MCF 10A (cell line): ENCODE measurements around the gene PITPNB. TPM values are rescaled to one million over a fixed set of nuclear protein-coding genes. Genes with fewer than 3 reads are reported as not detected.

Experiments
- BruUV-seq: library from RNA; stranded (reverse); fragments of 400-500 nt; replicated peaks from 2 replicates; lab custom pipeline; 2021; lab: Mats Ljungman, UMichigan
- CTCF ChIA-PET: fragments of 300-600 bp; sonication (Branson Sonifier 250); formaldehyde crosslinking; extraction: SDS; loops from one replicate; lab custom pipeline; 2021; ENCODE audit warnings: antibody characterized with exemption, inconsistent platforms; lab: Yijun Ruan, JAX
- POLR2A ChIA-PET: fragments of 300-600, 350-650 bp; sonication (Branson Sonifier 250); formaldehyde crosslinking; extraction: SDS; loops from one replicate; lab custom pipeline; 2020; ENCODE audit warnings: antibody characterized with exemption, inconsistent platforms; lab: Yijun Ruan, JAX
- DNase-seq: peaks from one replicate; pipeline ENCODE4 v3.0.0-alpha.2; 2018; ENCODE audit not compliant: unreplicated experiment
- H3K27ac Mint-ChIP-seq: one replicate; pipeline ENCODE4 v1.8.0; 2022; ENCODE audit warnings: mild to moderate bottlenecking, low read depth, mixed read lengths; ENCODE audit not compliant: unreplicated experiment
- H3K27me3 Mint-ChIP-seq: one replicate; pipeline ENCODE4 v1.8.0; 2022; ENCODE audit warnings: mixed read lengths; ENCODE audit not compliant: insufficient read depth, unreplicated experiment
- H3K36me3 Mint-ChIP-seq: one replicate; pipeline ENCODE4 v1.8.0; 2022; ENCODE audit warnings: mild to moderate bottlenecking, moderate library complexity, mixed read lengths; ENCODE audit not compliant: insufficient read depth, unreplicated experiment
- H3K4me1 Mint-ChIP-seq: one replicate; pipeline ENCODE4 v1.8.0; 2022; ENCODE audit warnings: mixed read lengths; ENCODE audit not compliant: insufficient read depth, unreplicated experiment
- H3K4me3 Mint-ChIP-seq: one replicate; pipeline ENCODE4 v1.8.0; 2022; ENCODE audit warnings: mild to moderate bottlenecking, moderate library complexity, mixed read lengths; ENCODE audit not compliant: unreplicated experiment
- H3K9me3 Mint-ChIP-seq: one replicate; pipeline ENCODE4 v1.8.0; 2022; ENCODE audit warnings: mixed read lengths; ENCODE audit not compliant: unreplicated experiment
- intact Hi-C: fragments of 100-400 bp; cut with micrococcal nuclease; formaldehyde crosslinking; loops from 2 replicates; pipeline ENCODE4 v1.14.1; 2022
- total RNA-seq: library from RNA; stranded (reverse); gene quantifications from 2 replicates; pipeline ENCODE4 v1.2.3, GENCODE V29; 2022
- TF ChIP-seq, protein P1 (sequence below): fragments of 200-600 bp; IDR thresholded peaks from one replicate; pipeline ENCODE4 v1.8.0; 2022; ENCODE audit warnings: antibody characterized with exemption, mild to moderate bottlenecking; ENCODE audit not compliant: unreplicated experiment

PITPNB gene
- total RNA-seq, 1 experiment from 2014 or later, result 124 TPM

DNA sequence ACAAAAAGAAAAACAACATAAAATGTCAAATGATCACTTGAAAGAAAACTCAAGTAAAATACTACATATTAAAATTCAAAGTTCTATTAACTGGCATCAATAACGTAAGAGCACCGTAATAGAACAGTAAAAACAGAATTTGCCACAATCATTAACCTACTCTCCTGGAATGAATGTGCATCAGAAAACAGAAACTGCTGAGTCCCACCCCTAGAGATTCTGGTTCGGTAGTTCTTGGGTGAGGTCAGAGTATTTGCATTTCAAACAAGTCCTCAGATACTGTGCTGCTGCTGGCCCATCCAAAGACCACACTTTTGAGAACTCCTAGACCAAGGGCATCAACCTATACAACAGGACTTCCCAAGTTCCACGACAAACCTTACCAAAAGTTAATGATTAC, 23.5 kb downstream of the PITPNB start:
- Mint-ChIP-seq H3K27me3 (no peaks in the 10 kb centered on the region), H3K4me1 (no peaks in the 10 kb centered on the region), H3K4me3 (no peak overlapping the region), H3K27ac (no peak overlapping the region), H3K9me3 (no peaks in the 10 kb centered on the region), H3K36me3 (peaks cover 89% of the 10 kb centered on the region)
- ChIA-PET CTCF (interaction anchor here (7.3 kb wide), 1 partner anchor 8 kb away, joined by 53 read pairs; no protein-coding TSS in a partner anchor), POLR2A (interaction anchor here (0.9 to 1.4 kb wide), 2 partner anchors 15 to 35 kb away, joined by 3 to 5 read pairs; no protein-coding TSS in a partner anchor)
- no TSS peak for BruUV-seq
- DNase-seq, result no peak
- intact Hi-C loops, result no loop called here
- TF ChIP-seq, protein P1, sequence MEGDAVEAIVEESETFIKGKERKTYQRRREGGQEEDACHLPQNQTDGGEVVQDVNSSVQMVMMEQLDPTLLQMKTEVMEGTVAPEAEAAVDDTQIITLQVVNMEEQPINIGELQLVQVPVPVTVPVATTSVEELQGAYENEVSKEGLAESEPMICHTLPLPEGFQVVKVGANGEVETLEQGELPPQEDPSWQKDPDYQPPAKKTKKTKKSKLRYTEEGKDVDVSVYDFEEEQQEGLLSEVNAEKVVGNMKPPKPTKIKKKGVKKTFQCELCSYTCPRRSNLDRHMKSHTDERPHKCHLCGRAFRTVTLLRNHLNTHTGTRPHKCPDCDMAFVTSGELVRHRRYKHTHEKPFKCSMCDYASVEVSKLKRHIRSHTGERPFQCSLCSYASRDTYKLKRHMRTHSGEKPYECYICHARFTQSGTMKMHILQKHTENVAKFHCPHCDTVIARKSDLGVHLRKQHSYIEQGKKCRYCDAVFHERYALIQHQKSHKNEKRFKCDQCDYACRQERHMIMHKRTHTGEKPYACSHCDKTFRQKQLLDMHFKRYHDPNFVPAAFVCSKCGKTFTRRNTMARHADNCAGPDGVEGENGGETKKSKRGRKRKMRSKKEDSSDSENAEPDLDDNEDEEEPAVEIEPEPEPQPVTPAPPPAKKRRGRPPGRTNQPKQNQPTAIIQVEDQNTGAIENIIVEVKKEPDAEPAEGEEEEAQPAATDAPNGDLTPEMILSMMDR, result no peak

DNA sequence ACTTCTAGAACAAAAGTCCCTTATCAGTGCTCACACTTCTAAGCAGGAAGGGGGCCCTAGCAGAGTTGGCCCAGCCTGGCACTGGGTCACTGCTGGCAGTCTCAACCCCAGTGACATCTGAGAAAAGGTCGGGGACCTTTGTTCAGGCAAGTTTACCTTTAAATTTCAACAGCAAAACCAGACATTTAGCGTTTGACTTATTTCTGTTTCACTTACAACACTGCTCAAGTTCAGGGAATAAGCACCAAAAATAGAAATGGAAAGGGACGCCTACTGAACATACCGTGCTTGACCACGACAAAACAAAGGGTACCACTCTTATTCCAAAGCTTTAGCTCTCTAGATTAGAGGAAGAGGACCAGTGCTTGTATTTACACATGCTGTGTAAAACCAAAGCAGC, 26.2 kb downstream of the PITPNB start:
- DNase-seq, result no peak
- H3K27ac Mint-ChIP-seq, result no peak overlapping the region
- H3K4me3 Mint-ChIP-seq, result no peak overlapping the region
- no TSS peak for BruUV-seq
- H3K4me1 Mint-ChIP-seq, result peaks cover 5% of the 10 kb centered on the region
- POLR2A ChIA-PET, result interaction anchor here (0.6 to 1.5 kb wide), 2 partner anchors 14 to 26 kb away, joined by 3 to 4 read pairs; partner anchors contain the start of gene PITPNB
- H3K9me3 Mint-ChIP-seq, result no peaks in the 10 kb centered on the region
- TF ChIP-seq, protein P1, result no peak
- no peaks in the 10 kb centered on the region for H3K27me3 Mint-ChIP-seq
- CTCF ChIA-PET, result interaction anchor here (0.6 to 2.0 kb wide), 6 partner anchors 9 to 616 kb away, joined by 3 to 8 read pairs (median 4); no protein-coding TSS in a partner anchor
- peaks cover 88% of the 10 kb centered on the region for H3K36me3 Mint-ChIP-seq
- intact Hi-C loops, result no loop called here

DNA sequence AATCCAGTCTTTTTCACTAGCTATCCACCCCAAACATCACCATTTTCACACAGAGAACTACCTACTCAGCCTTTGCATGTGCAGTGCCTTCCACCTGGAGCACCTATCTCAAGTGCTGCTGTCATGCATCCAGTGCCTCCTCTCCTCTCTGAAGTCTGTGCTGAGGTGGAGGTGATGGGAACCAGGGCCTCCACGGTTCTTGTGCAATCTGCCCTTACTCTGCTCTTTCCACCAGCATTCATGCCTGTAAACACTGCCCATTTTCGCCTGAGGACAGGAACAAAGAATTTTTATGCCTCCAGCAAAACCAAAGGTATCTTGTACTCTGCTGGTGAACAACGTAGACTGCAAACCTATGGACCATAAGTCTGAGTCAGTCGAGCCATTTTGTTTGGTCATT, 27.0 kb downstream of the PITPNB start:
- TF ChIP-seq, protein P1, result no peak
- ChIA-PET CTCF (interaction anchor here (1.0 to 2.0 kb wide), 3 partner anchors 8 to 12 kb away, joined by 3 to 9 read pairs (median 6); no protein-coding TSS in a partner anchor), POLR2A (interaction anchor here (1.5 kb wide), 1 partner anchor 27 kb away, joined by 4 read pairs; the partner anchor contains the start of gene PITPNB)
- Mint-ChIP-seq H3K36me3 (peaks cover 86% of the 10 kb centered on the region), H3K4me1 (peaks cover 12% of the 10 kb centered on the region), H3K9me3 (no peaks in the 10 kb centered on the region), H3K27me3 (no peaks in the 10 kb centered on the region), H3K27ac (no peak overlapping the region), H3K4me3 (no peak overlapping the region)
- DNase-seq, result no peak
- intact Hi-C loops, result no loop called here
- BruUV-seq, result no TSS peak

DNA sequence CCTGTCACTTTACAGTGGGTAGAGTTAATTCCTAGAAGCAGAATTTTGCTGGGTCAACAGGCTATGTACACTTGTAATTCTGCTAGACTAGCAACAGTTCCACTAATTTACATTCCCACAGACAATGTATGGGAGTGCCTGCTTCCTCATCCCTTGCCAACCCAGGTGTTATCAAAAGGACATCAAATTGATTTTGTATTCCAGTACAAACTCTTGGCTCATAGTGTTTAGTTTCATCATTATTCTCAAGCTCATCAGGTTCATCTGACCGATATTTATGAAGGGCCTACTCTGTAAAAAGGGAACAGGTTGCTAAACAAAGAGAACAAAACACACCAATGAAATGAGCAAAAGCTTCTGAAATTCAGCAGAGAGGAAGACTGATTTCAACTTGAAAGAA, 30.7 kb downstream of the PITPNB start:
- H3K9me3 Mint-ChIP-seq, result no peaks in the 10 kb centered on the region
- peaks cover 81% of the 10 kb centered on the region for H3K36me3 Mint-ChIP-seq
- TF ChIP-seq, protein P1, result no peak
- intact Hi-C loops, result no loop called here
- H3K27ac Mint-ChIP-seq, result no peak overlapping the region
- no peak for DNase-seq
- no peak overlapping the region for H3K4me3 Mint-ChIP-seq
- no peaks in the 10 kb centered on the region for H3K27me3 Mint-ChIP-seq
- CTCF ChIA-PET, result interaction anchor here (0.6 to 5.7 kb wide), 14 partner anchors 10 to 1373 kb away, joined by 3 to 64 read pairs (median 4); no protein-coding TSS in a partner anchor
- POLR2A ChIA-PET, result interaction anchor here (1.0 kb wide), 1 partner anchor 116 kb away, joined by 4 read pairs; no protein-coding TSS in a partner anchor
- no TSS peak for BruUV-seq
- peaks cover 31% of the 10 kb centered on the region for H3K4me1 Mint-ChIP-seq
